ENCODE measurements around the gene SNCAIP.

GRCh38 chr5:122494109-122494508 is 182.1 kb downstream of the SNCAIP start:
- TF ChIP-seq POLR2AphosphoS5 (IDR thresholded peaks at IDR 0.05; ENCODE audit: low read depth, low read length) (no peak), POLR2A (IDR thresholded peaks at IDR 0.05; ENCODE audit: low read depth, low read length) (no peak), TAF1 (IDR thresholded peaks at IDR 0.05; ENCODE audit: borderline replicate concordance, low read depth, low read length) (no peak)

Measured in GM12892 (cell line).